T-helper 17 cell (primary cell): ENCODE results near the gene ATP2C1. TPM values are rescaled to one million over a fixed set of nuclear protein-coding genes. Genes with fewer than 3 reads are reported as not detected.
A peak's percentile ranks its signal among the peaks of the same experiment; 100 is the strongest.
"Not testable (repeated sequence)": the region's sequence is repeated elsewhere in the genome, so short reads cannot be mapped to it uniquely, and the experiment has no call there.

Experiments used
- ATAC-seq: fragments of 150-1000 bp; cut with Tn5 transposase; 2 replicates; pipeline ENCODE4 v1.10.0; 2021; ENCODE audit warnings: mild to moderate bottlenecking, moderate library complexity
- DNase-seq, 3 donors: peaks; one replicate each; pipeline versions ENCODE4 v3.0.0 to v3.0.0-alpha.2; 2020 to 2021
- H3K9me3 ChIP-seq: one replicate; pipeline ENCODE4 v1.7.0; 2013; ENCODE audit warnings: low read length, mild to moderate bottlenecking; ENCODE audit not compliant: control insufficient read depth, poor library complexity, severe bottlenecking
- H3K27ac Mint-ChIP-seq: one replicate; pipeline ENCODE4 v1.8.0; 2022; ENCODE audit warnings: mild to moderate bottlenecking, moderate library complexity, mixed read lengths
- H3K27me3 Mint-ChIP-seq: one replicate; pipeline ENCODE4 v1.8.0; 2022; ENCODE audit warnings: mixed read lengths
- H3K36me3 Mint-ChIP-seq: one replicate; pipeline ENCODE4 v1.8.0; 2022; ENCODE audit warnings: low read depth, mixed read lengths
- H3K4me1 Mint-ChIP-seq: one replicate; pipeline ENCODE4 v1.8.0; 2022; ENCODE audit warnings: mild to moderate bottlenecking, mixed read lengths
- H3K4me3 Mint-ChIP-seq: one replicate; pipeline ENCODE4 v1.8.0; 2022; ENCODE audit warnings: mild to moderate bottlenecking, moderate library complexity, mixed read lengths
- total RNA-seq, 4 donors: library from RNA in 2 of 4; stranded (reverse) in 2 of 4; gene quantifications; one replicate each; pipeline ENCODE4 v1.2.3 and lab custom pipeline; 2022 to 2026

Gene ATP2C1
- total RNA-seq, 2 donors from 2014 or later: 57.9 to 60.0 TPM

DNA sequence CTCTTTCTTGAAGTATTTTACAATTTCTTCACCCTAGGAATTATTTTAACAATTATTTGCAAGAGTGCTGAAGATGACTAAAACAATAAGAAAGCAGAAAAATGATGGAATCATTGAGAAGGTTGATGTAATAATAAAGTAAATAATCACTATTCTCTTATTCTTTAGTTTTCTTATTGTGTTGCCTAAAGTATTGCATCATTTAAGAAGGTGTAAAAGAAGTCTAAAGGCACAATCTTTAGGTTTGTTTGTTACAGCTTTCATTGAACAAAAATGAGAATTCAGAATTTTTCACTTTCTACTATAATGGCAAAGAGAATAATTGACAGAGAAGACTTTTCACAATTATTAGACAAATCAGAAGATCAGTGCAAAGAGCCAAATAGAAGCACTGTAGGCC lies 67.6 kb downstream of the ATP2C1 start:
- H3K4me1 Mint-ChIP-seq: no peaks in the 10 kb centered on the region
- no peak overlapping the region for H3K4me3 Mint-ChIP-seq
- DNase-seq (no peak), ATAC-seq (no peak)
- H3K36me3 Mint-ChIP-seq: peaks cover 21% of the 10 kb centered on the region
- H3K27ac Mint-ChIP-seq: no peak overlapping the region
- no peaks in the 10 kb centered on the region for H3K9me3 ChIP-seq
- H3K27me3 Mint-ChIP-seq: no peaks in the 10 kb centered on the region

DNA sequence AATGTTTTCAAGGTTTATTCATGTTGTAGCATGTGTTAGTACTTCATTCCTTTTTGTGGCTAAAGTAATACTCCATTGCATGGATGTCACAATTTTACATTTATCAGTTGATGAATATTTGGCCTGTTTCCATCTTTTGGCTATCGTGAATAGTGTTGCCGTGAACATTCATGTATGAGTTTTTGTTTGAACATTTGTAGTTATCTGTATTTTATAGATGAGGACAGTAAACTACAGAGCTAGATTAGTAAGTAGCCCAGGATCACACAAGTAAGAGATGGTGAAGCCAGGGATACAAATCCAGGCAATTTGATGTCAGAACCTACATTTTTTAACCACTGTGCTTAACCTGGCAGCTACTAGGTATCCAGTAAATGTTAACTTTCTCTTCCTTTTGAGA lies 69.6 kb downstream of the ATP2C1 start:
- Mint-ChIP-seq H3K36me3 (peaks cover 28% of the 10 kb centered on the region), H3K27ac (peak overlapping the region; percentile 24), H3K4me1 (peaks cover 5% of the 10 kb centered on the region), H3K4me3 (no peak overlapping the region), H3K27me3 (no peaks in the 10 kb centered on the region)
- no peak for ATAC-seq
- H3K9me3 ChIP-seq: no peaks in the 10 kb centered on the region
- DNase-seq: no peak

DNA sequence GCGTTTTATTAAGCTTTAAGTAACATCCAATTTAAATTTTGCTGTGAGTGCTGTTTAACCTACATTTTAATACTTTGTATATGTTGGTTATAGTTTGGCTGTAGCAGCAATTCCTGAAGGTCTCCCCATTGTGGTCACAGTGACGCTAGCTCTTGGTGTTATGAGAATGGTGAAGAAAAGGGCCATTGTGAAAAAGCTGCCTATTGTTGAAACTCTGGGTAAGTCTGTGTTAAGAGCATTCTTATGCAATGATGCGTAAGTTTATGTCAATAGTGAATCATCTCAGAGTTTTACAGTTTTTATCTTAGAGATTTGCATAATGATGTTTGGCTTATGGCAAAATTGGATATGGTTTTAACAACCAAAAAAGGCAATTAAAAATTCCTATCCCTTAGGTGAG lies 70.0 kb downstream of the ATP2C1 start:
- H3K9me3 ChIP-seq: no peaks in the 10 kb centered on the region
- DNase-seq: no peak
- peaks cover 5% of the 10 kb centered on the region for H3K4me1 Mint-ChIP-seq
- H3K36me3 Mint-ChIP-seq: peaks cover 28% of the 10 kb centered on the region
- H3K27ac Mint-ChIP-seq: peak overlapping the region; percentile 24
- H3K27me3 Mint-ChIP-seq: no peaks in the 10 kb centered on the region
- H3K4me3 Mint-ChIP-seq: no peak overlapping the region
- no peak for ATAC-seq

DNA sequence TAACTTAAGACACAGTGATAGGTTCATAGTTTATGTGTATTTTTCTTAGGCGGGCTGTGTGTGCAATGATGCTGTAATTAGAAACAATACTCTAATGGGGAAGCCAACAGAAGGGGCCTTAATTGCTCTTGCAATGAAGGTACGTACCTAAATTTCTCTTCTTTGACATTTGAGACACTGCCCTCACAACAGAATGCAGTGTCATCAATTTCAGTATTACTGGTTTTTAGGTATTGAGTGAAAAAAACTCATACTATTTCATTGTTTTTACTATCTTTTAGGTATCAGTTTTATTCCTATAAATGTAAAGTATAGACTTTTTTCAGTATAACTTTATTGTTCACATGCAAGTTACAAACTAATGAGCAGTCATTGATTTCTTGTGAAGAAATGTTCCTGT lies 73.4 kb downstream of the ATP2C1 start:
- H3K9me3 ChIP-seq: no peaks in the 10 kb centered on the region
- Mint-ChIP-seq H3K27me3 (no peaks in the 10 kb centered on the region), H3K4me1 (peaks cover 5% of the 10 kb centered on the region), H3K27ac (no peak overlapping the region), H3K36me3 (peaks cover 20% of the 10 kb centered on the region), H3K4me3 (no peak overlapping the region)
- DNase-seq (no peak), ATAC-seq (no peak)

DNA sequence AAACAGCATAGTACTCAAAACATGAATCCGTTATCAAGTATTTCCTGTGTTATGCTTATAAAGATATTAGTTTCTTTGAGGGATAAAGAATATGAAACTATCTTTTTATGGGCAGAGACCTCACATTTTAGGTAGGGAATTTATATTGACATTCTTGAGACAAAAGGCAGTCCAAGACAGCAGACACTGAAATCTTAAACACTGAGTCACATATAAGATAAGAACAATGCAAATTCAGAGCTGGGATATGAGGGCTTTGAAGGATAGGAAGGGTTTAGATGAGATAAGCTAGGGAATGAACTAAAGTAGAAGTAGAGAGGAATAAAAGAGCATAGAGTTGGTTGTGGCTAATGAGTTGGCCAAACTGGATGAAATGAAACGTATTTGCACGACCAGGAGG lies 74.3 kb downstream of the ATP2C1 start:
- no peak overlapping the region for H3K27ac Mint-ChIP-seq

DNA sequence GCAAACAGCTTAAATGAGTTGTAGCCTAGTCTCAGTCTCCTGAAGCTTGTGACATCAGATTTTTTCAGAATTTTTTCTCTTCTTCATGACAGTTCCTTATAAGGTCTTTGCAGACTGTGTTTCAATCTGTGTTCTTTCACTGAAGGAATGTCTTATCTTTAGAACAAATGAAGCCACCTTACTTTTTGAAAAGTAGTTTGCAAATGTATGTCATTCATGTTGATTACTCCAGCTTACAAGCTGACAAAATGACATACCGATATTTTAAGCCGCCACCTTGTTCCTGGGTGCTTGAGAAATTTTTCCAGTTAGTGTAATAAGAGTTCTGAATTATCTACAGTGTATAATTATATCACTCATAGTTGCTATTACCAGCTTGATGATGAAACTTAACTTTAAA lies 75.7 kb downstream of the ATP2C1 start:
- Mint-ChIP-seq H3K27ac (no peak overlapping the region), H3K4me3 (no peak overlapping the region), H3K36me3 (peaks cover 25% of the 10 kb centered on the region), H3K4me1 (peaks cover 10% of the 10 kb centered on the region), H3K27me3 (no peaks in the 10 kb centered on the region)
- no peak for ATAC-seq
- no peak for DNase-seq
- no peaks in the 10 kb centered on the region for H3K9me3 ChIP-seq

More for the DNA sequence above, 74.3 kb downstream of the ATP2C1 start:
- DNase-seq: no peak
- Mint-ChIP-seq H3K4me3 (no peak overlapping the region), H3K27me3 (no peaks in the 10 kb centered on the region), H3K4me1 (peaks cover 8% of the 10 kb centered on the region), H3K36me3 (peaks cover 24% of the 10 kb centered on the region)
- H3K9me3 ChIP-seq: no peaks in the 10 kb centered on the region
- no peak for ATAC-seq

DNA sequence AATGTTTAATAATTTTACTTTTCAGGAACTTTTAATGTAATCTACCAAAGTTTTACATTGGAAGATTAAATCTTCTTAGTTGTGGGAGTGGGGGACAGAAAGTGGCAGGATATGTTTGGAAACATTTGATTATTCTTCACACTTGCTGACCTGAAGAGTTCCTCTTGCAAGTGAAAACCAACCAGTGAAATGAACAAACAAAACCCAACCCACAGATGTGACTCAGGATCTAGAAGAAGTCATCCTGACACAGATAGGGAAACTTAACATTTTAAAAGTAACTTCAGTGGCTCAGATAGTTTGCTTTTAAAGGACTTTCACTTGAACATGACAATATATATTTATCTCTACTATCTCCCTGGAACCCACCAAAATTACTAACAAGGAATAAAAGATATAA lies 77.3 kb downstream of the ATP2C1 start:
- Mint-ChIP-seq H3K4me3 (no peak overlapping the region), H3K36me3 (peaks cover 19% of the 10 kb centered on the region), H3K27me3 (no peaks in the 10 kb centered on the region), H3K27ac (no peak overlapping the region), H3K4me1 (peaks cover 10% of the 10 kb centered on the region)
- no peak for DNase-seq
- no peaks in the 10 kb centered on the region for H3K9me3 ChIP-seq
- ATAC-seq: no peak

DNA sequence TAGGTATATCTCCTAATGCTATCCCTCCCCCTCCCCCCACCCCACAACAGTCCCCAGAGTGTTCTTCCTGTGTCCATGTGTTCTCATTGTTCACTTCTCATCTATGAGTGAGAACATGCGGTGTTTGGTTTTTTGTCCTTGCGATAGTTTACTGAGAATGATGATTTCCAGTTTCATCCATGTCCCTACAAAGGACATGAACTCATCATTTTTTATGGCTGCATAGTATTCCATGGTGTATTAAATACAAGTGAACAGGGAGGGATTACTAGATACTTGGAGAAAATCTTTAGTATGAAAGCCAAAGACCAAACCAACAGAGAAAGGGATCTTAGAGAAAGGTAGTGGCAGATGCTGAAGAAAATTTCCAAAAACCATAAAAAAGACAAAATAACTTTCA lies 78.7 kb downstream of the ATP2C1 start:
- not testable (repeated sequence) for H3K27ac Mint-ChIP-seq, H3K4me1 Mint-ChIP-seq, H3K27me3 Mint-ChIP-seq, H3K4me3 Mint-ChIP-seq, H3K9me3 ChIP-seq, DNase-seq, ATAC-seq
- peaks cover 16% of the 10 kb centered on the region for H3K36me3 Mint-ChIP-seq

DNA sequence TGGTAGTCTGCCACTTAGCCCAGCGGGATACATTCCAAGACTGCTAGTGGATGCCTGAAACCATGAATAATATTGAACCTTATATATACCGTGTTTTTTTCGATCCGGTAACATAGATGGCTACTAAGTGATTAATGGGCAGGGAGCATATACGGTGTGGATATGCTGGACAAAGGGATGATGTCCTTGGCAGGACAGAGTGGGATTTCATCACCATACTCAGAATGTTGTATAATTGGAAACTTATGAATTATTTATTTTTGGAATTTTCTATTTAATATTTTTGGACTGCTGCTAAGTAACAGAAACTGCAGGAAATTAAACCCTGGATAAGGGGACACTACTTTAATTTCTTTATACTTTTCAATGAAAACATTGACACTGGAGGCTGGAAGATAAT lies 79.5 kb downstream of the ATP2C1 start:
- DNase-seq: no peak
- peaks cover 13% of the 10 kb centered on the region for H3K36me3 Mint-ChIP-seq
- no peaks in the 10 kb centered on the region for H3K27me3 Mint-ChIP-seq
- H3K9me3 ChIP-seq: no peaks in the 10 kb centered on the region
- no peak for ATAC-seq
- H3K4me3 Mint-ChIP-seq: no peak overlapping the region
- H3K4me1 Mint-ChIP-seq: peaks cover 6% of the 10 kb centered on the region
- H3K27ac Mint-ChIP-seq: no peak overlapping the region

DNA sequence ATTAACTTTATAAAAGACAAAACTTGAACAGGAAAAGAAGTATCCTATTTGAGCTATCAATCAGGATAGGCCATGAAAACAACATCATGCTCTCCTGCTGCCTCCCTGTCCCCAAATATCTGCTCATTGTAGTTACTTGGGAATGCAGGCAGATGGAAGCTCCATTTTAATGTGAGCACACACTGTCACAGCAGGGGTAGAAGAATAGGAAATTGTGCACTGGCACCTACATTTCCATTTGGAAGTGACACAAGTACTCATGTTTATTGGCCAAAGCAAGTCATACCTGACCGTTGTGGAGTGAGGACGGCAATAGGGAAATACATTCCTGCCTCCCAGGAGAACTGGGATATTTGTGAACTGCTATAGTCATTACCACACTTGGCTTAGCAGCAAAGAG lies 80.3 kb downstream of the ATP2C1 start:
- H3K36me3 Mint-ChIP-seq: peaks cover 12% of the 10 kb centered on the region
- DNase-seq (no peak), ATAC-seq (no peak)
- no peaks in the 10 kb centered on the region for H3K27me3 Mint-ChIP-seq
- H3K4me1 Mint-ChIP-seq: peaks cover 6% of the 10 kb centered on the region
- H3K4me3 Mint-ChIP-seq: no peak overlapping the region
- no peak overlapping the region for H3K27ac Mint-ChIP-seq
- no peaks in the 10 kb centered on the region for H3K9me3 ChIP-seq

DNA sequence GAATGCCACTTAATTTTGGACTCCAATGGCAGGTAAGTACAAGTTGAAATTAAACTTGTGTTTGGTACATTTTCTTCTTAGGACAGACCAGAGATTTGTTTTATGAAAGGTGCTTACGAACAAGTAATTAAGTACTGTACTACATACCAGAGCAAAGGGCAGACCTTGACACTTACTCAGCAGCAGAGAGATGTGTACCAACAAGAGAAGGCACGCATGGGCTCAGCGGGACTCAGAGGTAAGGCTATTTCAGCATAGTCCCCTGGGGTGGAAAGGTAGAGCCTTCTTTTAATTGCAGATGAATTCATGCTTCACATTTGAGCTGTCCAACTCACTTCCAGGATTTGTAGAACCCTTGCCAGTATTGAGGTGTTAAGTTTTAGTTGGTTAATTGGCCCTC lies 81.4 kb downstream of the ATP2C1 start:
- Mint-ChIP-seq H3K36me3 (peaks cover 10% of the 10 kb centered on the region), H3K4me3 (no peak overlapping the region), H3K4me1 (peaks cover 6% of the 10 kb centered on the region), H3K27me3 (no peaks in the 10 kb centered on the region), H3K27ac (no peak overlapping the region)
- no peak for DNase-seq
- H3K9me3 ChIP-seq: no peaks in the 10 kb centered on the region
- ATAC-seq: no peak

DNA sequence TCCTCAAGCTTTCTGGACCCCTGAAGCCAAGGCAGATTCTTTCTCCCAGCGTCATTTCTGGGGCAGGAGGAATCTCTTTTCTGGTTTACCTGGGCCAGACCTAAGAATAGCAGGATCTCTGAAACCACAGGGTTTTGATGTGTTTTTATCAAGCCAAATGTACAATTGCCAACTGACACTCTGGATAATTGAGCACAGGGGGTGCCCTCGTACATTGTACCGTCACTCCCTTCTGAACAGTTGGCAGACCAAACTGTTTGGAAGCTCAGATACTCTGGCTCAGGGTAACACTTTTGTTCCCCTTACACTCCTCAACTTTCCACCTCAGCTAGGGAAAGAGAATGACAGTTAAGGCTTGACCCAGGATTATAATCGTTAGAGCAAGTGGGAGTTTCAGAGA lies 82.8 kb downstream of the ATP2C1 start:
- ATAC-seq (no peak), DNase-seq (no peak)
- H3K9me3 ChIP-seq: no peaks in the 10 kb centered on the region
- H3K27ac Mint-ChIP-seq: peak overlapping the region; percentile 9
- no peaks in the 10 kb centered on the region for H3K27me3 Mint-ChIP-seq
- peaks cover 11% of the 10 kb centered on the region for H3K36me3 Mint-ChIP-seq
- no peak overlapping the region for H3K4me3 Mint-ChIP-seq
- H3K4me1 Mint-ChIP-seq: peaks cover 6% of the 10 kb centered on the region

DNA sequence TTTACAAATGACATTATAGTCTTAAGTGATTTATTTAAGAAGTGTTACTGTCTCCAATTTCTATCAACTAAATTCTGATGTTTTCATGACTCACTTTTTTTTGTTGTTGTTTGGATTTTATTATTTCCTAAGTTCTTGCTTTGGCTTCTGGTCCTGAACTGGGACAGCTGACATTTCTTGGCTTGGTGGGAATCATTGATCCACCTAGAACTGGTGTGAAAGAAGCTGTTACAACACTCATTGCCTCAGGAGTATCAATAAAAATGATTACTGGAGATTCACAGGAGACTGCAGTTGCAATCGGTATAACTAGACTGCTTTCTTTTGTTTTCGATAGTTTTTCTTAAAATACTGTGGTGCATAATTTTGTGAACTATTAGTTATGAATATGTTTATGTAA lies 85.2 kb downstream of the ATP2C1 start:
- H3K36me3 Mint-ChIP-seq: peaks cover 4% of the 10 kb centered on the region
- no peak for DNase-seq
- no peak overlapping the region for H3K4me3 Mint-ChIP-seq
- no peak for ATAC-seq
- no peaks in the 10 kb centered on the region for H3K4me1 Mint-ChIP-seq
- H3K9me3 ChIP-seq: no peaks in the 10 kb centered on the region
- no peaks in the 10 kb centered on the region for H3K27me3 Mint-ChIP-seq
- H3K27ac Mint-ChIP-seq: no peak overlapping the region

DNA sequence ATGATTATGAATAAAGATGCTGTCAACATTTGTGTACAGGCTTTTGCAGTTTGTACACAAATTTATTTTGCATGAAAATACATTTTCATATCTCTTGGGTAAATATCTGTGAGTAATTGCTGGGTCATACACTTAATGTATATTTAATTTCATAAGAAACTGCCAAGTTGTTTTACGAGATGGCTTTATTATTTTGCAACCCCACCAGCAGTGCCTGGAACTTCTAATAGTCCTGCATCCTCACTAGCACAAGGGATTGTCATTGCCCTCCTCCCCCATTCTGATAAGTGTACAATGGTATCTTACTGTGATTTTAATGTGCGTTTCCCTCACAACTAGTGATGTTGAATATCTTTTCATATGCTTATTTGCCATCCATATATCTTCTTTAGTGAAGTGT lies 87.6 kb downstream of the ATP2C1 start:
- H3K4me1 Mint-ChIP-seq: peaks cover 3% of the 10 kb centered on the region
- peaks cover 4% of the 10 kb centered on the region for H3K36me3 Mint-ChIP-seq
- no peak overlapping the region for H3K27ac Mint-ChIP-seq
- no peak overlapping the region for H3K4me3 Mint-ChIP-seq
- DNase-seq (no peak), ATAC-seq (no peak)
- no peaks in the 10 kb centered on the region for H3K27me3 Mint-ChIP-seq
- no peaks in the 10 kb centered on the region for H3K9me3 ChIP-seq

DNA sequence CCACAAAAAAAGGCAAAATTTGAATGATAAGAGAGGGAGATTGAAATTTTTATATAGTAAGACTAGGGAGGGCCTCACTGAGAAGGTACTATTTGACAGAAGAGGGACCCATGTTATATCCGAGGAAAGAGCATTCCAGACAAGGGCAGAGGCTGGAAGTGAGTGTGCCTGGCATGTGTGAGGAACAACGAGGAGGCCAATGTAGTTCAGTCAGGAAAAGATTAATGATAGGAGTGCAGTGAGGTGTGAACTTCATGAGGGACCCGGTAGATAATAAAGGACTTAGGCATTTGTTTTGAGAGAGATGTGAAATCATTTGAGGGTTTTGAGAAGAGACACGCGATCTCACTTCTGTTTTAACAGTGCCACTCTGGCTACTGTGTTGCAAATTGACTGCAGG lies 96.4 kb downstream of the ATP2C1 start:
- Mint-ChIP-seq H3K4me3 (no peak overlapping the region), H3K4me1 (peaks cover 19% of the 10 kb centered on the region), H3K36me3 (peaks cover 17% of the 10 kb centered on the region), H3K27ac (no peak overlapping the region), H3K27me3 (no peaks in the 10 kb centered on the region)
- ATAC-seq (no peak), DNase-seq (no peak)
- no peaks in the 10 kb centered on the region for H3K9me3 ChIP-seq
